ENCODE results near the gene TBC1D7. TPM values are rescaled to one million over a fixed set of nuclear protein-coding genes. Genes with fewer than 3 reads are reported as not detected.

The TBC1D7 gene
- total and polyA plus RNA-seq, 7 donors = 7.2 to 33.6 (median 13.8) TPM

DNA sequence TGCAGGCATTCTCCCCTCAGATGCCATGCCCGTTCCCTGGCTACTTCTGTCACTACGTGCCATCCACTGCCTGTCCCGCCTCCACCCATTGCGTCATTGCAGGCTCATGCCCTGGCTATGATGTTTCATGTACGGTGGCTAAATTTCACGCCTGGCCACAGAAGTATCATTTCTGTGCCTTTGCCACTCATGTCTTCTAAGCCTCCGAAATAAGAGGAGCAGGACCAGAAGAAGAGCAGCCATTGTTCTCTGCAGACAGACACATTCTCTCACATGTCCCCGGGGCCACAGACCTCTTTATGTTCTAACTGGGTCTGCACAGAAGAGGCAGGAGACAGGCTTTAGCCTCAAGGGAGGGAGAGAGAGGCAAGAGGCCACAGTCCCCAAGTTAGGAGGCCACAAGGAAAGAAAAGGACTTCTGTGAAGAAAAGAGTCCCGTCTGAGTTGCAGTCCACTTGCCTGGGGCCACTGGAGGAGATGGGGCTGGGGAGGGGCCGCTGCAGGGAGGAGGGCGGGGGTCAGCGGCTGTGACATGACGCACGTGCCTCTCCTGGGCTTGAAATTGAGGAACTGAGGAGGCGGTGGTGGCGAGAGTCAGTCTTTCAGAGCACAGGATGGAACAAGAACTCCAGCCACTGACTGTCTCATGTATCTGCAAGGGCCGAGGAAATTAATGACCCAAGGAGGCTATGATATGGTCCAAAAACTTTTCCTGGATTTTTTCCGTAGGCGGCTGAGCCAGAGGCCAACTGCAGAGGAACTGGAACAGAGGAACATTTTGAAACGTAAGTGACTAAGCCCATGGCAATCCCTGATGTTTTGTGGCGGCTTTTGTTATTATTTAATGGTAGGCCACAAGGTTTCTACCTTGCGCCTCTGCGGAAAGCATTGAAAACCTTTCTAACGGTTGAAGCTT lies 55.9 kb downstream of the TBC1D7 start:
- intact Hi-C loops (cut with DNase I) = no loop called here
- Histone ChIP-seq H3K27ac (no peak overlapping the region), H3K4me3 (no peak overlapping the region), H3K9me3 (no peaks in the 10 kb centered on the region), H3K36me3 (no peaks in the 10 kb centered on the region), H3K4me1 (no peaks in the 10 kb centered on the region), H3K27me3 (no peaks in the 10 kb centered on the region)
- peak; percentile 81 for DNase-seq
- WGBS, 2 donors = 69 to 90% methylated on average over 24 of the region's 24 CpGs
- TF ChIP-seq CTCF (IDR thresholded peaks at IDR 0.05) (no peak), POLR2AphosphoS5 (IDR thresholded peaks at IDR 0.05) (peak in 1 of 4 donors; percentile 11)

DNA sequence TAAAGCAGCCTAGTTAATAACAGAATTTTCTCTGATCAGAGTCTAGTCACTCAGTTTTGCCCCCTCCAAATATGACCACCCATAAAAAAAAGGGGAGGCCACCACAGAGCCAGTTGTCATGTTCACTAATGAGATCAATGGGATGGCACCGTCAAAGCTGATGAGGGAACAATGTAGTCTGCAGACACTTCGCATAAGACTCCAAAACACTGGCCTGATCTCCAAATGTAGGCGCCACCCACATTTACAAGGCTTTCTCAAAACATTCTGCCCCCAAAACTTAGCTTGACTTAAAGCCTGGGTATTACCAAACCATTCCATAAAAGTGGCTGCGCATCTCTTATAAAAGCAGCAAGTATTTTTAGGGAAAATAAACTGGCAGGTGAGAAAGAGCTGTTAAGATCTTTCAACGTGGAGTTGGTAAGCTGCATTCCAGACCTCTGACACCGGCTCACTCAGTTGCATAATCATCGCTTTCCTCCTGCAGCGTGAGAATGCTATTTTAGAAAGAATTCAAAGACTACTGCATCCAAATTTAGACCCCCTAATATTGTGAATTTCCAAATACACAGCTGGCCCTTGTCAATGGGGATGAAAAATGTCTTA lies 59.3 kb downstream of the TBC1D7 start:
- Histone ChIP-seq H3K36me3 (no peaks in the 10 kb centered on the region), H3K4me3 (no peak overlapping the region), H3K27ac (peak overlapping the region in 1 of 4 donors; percentile 43), H3K4me1 (no peaks in the 10 kb centered on the region), H3K9me3 (no peaks in the 10 kb centered on the region), H3K27me3 (no peaks in the 10 kb centered on the region)
- no peak for TF ChIP-seq CTCF (IDR thresholded peaks at IDR 0.05)
- TF ChIP-seq POLR2AphosphoS5 (IDR thresholded peaks at IDR 0.05) = peak in 1 of 4 donors; percentile 16
- DNase-seq = no peak
- WGBS, 2 donors = 74 to 76% methylated on average over 8 of the region's 8 CpGs
- intact Hi-C loops (cut with DNase I) = no loop called here

GRCh38 chr6:13267142-13267651 lies 61.1 kb downstream of the TBC1D7 start:
- Histone ChIP-seq H3K27me3 (no peaks in the 10 kb centered on the region), H3K36me3 (no peaks in the 10 kb centered on the region), H3K9me3 (no peaks in the 10 kb centered on the region), H3K4me3 (no peak overlapping the region), H3K27ac (no peak overlapping the region), H3K4me1 (no peaks in the 10 kb centered on the region)
- TF ChIP-seq EP300 (IDR thresholded peaks at IDR 0.05) = no peak
- no peak for TF ChIP-seq POLR2A (IDR thresholded peaks at IDR 0.05)
- no peak for TF ChIP-seq CTCF (IDR thresholded peaks at IDR 0.05)
- TF ChIP-seq POLR2AphosphoS5 (IDR thresholded peaks at IDR 0.05) = no peak
- intact Hi-C loops (cut with DNase I) = no loop called here
- WGBS, 2 donors = 83 to 91% methylated on average over 2 of the region's 2 CpGs
- no peak for DNase-seq

GRCh38 chr6:13263669-13264068 lies 64.7 kb downstream of the TBC1D7 start:
- H3K27ac ChIP-seq = no peak overlapping the region
- H3K36me3 ChIP-seq = no peaks in the 10 kb centered on the region
- TF ChIP-seq POLR2A (IDR thresholded peaks at IDR 0.05) = no peak
- no peak for TF ChIP-seq POLR2AphosphoS5 (IDR thresholded peaks at IDR 0.05)
- no peak for TF ChIP-seq CTCF (IDR thresholded peaks at IDR 0.05)
- no peak for TF ChIP-seq EP300 (IDR thresholded peaks at IDR 0.05)
- no peak for DNase-seq
- intact Hi-C loops (cut with DNase I) = no loop called here
- no peaks in the 10 kb centered on the region for H3K4me1 ChIP-seq
- WGBS, 2 donors = 88 to 92% methylated on average over 6 of the region's 6 CpGs
- H3K9me3 ChIP-seq = no peaks in the 10 kb centered on the region
- no peak overlapping the region for H3K4me3 ChIP-seq
- H3K27me3 ChIP-seq = no peaks in the 10 kb centered on the region
